Right forelimb (tissue), 1 donor: Measurements from ENCODE around the gene KBTBD12.
"Not testable (repeated sequence)": the region's sequence is repeated elsewhere in the genome, so short reads cannot be mapped to it uniquely, and the experiment has no call there.

Source experiments
- DNase-seq: peaks from one replicate; pipeline ENCODE4 v3.0.0-alpha.2; 2018

KBTBD12 gene, protein sequence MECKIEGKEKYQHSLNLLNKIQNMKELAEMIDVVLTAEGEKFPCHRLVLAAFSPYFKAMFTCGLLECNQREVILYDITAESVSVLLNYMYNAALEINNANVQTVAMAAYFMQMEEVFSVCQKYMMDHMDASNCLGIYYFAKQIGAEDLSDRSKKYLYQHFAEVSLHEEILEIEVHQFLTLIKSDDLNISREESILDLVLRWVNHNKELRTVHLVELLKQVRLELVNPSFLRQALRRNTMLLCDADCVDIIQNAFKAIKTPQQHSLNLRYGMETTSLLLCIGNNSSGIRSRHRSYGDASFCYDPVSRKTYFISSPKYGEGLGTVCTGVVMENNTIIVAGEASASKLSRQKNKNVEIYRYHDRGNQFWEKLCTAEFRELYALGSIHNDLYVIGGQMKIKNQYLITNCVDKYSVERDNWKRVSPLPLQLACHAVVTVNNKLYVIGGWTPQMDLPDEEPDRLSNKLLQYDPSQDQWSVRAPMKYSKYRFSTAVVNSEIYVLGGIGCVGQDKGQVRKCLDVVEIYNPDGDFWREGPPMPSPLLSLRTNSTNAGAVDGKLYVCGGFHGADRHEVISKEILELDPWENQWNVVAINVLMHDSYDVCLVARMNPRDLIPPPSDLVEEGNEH

DNA sequence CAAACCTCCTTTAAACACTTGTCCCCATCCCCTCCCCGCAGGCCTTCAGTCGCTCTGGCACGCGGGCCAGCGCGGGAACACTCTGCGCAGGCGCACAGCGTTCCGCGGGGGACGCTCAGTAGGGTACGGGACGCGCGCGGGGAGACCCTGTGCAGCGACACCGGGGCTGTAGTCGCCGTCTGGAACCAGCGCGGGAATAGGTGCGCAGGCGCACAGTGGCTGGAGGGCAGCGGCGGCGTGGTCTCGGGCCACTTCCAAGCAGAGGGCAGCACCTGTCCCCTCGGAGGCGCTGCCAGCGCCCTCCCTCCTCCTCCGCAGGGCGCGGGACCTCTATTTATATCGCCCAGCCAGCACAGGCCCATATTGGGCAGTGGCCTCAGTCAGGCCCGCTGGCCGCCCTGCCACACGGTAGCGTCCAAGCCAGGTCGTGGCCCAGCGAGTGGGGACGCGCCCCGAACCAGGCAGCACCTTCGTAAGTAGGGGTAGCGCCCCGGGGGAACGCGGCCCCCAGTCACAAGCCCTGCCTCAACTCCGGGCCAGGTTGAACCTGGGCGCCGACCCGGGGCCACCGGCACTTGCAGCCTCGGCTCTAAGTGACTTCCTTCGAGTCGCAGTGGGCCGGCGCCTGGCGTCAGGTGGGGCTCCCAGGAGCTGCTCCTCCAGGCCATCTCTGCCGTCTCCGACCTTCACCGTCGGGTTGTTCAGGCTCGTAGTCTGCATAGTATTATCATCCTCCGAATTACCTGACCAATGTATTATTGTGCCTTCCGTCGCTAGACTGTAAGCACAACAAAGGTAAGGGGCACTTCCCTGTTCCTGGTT lies at the start of gene KBTBD12:
TSS of gene KBTBD12 (plus strand) at position 118 of the 822 bp plus-strand sequence. CDS start 7,830 bp downstream, outside the sequence.
- peak; percentile 75 for DNase-seq

DNA sequence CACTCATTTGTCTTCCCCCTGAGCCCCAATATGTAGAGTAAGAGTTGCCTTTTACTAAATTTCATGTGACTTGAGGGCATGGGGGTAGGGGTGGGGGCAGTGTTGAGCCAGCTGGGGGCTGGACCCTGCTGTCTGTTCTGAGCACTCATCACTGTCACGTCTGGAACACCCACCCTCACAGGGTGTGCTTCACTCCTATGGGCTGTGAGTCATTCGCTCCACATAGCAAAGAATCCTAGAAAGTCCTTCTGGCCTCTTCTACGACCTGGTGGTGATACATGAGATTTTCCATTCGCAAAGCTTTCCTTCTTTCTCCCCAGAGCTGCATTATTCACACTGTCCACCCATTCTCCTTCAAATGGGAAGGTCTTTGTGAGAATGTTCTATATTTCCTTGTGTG lies 49.1 kb upstream of the KBTBD12 start:
- no peak for DNase-seq

DNA sequence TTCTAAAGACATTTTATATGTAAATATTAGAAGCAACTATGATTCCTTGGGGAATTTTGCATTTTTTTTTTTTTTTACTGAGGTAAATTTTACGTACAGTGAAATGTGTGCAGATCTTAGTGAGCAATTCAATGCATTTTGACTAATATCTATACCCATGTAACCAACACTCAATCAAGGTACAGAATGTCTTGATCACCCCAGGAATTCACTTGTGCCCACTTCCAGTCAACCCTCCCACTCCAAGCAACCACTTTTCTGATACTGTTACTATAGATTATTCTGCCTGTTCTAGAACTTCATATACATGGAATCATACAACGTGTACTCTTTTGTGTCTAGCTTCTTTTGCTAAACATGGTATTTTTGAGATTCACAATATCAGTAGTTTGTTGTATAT lies 47.6 kb upstream of the KBTBD12 start:
- no peak for DNase-seq

DNA sequence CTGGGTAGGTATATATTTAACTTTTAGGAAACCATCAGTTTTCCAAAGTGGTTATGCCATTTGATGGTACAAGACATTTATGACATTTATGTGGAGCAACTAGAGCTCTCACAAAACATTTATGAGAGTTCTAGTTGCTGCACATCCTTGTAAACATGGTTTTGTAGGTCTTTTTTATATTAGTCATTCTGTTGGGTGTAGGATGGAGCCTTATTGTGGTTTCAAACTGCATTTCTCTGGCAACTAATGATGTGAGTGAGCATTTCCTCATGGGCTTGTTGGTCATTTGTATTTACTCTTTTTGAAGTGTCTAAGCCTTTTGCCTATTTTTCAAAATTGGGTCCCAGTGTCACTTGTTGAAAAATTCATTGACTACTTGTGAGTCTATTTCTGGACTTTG lies 47.0 kb upstream of the KBTBD12 start:
- no peak for DNase-seq

DNA sequence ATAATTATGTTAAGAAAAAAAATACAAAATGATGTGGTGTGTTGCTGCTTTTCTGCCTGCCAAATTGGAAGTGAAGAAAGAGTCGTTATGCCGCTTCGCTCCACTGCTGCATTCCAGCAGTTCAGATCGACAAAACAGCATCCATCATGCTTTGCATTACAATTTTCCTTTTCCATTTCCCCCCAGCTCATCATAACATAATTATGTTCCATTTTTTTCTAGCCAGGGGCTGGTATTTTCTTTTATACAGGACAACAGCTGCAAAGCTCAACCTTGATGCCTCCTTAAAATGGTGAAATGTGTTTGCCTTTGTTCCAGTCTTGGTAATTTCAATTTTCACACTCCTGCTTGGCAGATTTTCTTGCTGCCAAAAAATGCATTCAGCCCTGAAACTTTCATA lies 44.9 kb upstream of the KBTBD12 start:
- no peak for DNase-seq

DNA sequence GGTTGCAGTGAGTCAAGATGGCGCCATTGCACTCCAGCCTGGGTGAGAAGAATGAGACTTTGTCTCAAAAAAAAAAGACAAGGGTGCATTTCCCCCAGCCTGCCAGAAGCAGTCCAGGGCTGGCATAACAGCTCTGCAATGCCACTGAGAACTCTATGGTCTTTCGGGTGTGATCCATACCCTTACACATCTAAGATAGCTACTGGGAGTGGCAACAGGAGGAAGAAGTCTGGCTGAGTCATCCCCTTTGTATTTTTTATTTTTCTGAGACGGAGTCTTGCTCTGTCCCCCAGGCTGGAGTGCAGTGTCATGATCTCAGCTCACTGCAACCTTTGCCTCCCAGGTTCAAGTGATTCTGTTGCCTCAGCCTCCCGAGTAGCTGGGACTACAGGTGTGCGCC lies 40.9 kb upstream of the KBTBD12 start:
- not testable (repeated sequence) for DNase-seq

DNA sequence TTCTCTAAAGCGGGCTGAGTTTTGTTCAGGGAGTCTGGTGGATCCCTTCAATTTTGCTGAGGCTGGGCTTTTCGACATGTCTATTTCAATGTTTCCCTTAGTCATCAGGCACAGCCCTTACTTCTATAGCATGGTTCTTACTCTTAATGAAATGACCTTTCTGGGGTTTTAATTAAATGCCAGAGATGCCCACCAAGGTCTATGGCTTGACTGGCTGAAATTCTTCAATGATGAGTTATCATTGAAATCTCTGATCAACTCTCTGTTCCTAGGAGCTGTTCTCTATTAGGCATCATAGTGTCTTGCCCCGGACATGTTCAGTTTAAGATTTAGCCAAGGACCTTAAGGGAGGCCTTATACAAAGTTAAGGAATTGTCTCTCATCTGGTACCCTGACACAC lies 33.4 kb upstream of the KBTBD12 start:
- DNase-seq, result no peak

DNA sequence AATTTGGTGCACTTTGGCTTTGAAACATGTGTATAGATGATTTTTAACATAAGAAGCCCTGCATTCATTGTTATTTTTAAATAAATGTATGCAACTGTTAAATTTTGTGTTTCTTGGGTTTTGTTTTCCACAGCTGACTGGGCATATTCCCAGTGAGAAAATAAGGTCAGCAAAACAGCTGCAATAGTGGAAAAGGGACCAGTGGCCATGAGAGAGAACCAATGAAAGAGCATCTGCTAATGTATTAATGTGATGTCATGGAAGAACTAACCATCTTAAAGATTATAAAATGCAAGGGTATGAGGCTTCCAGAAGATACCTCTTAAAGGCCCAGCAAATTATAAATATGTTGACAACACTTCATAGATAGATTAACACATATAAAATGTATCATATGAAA lies 31.0 kb upstream of the KBTBD12 start:
- no peak for DNase-seq

DNA sequence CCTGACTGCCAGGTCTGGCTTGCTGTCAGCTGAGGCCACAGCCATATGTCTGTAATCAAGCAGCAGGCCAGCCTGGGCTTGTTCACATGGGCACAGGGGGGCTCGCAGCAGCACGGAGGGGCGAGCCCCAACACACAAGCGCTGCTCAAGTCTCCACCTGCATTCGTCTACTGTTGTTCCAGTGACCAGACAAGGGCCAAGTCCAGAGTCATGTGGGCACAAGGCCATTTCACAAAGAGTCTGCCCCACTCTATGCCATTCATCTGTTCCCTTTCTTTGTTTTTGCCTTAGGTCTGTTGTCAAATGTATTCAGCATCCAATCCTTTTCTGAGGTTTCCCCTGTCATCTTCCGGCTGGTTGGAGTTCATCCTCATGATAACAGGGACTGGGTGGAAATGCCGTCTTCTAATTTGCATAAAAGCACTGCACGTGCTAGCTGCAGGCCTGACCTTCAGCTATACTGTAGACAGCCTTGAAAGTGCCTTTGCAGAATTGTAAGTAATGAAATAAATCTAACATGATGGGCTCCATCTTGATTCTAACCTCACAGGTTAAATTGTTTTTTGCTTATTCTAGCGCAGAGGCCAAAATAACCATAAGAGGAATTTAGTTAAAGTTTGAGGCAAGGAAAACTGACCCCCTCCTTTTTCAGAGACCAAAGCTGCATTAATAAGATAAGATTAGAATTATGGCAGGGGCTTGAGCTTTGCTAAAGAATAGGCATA lies 28.6 kb upstream of the KBTBD12 start:
- DNase-seq, result no peak

DNA sequence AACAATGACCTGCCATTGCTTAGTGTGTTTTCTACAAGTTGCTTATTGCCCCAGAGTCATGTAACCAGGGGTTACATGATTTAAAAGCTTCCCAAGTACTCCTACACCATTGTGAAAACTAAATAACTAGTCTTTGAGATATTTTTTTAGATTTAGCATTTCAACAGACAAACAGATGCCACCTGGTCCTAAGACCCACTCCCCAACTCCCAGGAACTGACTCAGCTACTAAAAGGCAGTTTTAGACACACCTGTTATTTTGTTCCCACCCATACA lies 28.1 kb upstream of the KBTBD12 start:
- no peak for DNase-seq

DNA sequence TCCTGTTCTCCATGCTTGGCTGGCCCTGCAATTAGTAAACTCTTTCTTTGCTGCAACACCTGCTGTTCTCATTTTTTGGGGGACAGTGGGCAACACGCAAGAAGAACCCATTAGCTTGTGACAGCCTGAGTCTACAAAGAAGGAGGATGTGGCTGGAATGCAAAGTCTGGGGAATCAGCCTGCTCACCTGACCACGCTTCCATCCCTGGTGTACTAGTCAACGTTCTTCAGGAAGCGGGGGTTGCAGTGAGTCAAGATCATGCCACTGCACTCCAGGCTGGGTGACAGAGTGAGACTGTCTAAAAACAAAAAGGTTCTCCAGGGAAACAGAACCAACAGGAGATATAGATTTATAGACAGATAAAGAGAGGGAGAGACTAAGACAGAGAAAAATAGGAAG lies 27.7 kb upstream of the KBTBD12 start:
- no peak for DNase-seq

DNA sequence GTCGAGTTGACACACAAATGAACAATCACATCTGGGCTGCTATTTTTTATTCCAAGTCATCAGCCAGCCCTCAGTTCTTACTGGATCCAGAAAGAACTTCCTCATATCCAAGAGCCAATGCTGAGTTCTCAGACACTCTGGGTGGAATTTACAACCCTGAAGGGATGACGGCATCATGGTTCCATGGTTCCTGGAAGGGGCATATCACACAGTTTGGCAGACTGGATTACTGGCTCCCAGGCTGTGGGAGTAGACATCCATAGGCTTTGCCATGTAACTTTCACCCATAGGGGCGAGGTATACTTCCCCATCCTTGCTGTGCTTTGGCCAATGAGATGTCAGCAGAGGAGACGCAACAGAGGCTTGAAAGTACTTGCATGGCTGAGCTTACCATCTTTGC lies 26.9 kb upstream of the KBTBD12 start:
- no peak for DNase-seq

DNA sequence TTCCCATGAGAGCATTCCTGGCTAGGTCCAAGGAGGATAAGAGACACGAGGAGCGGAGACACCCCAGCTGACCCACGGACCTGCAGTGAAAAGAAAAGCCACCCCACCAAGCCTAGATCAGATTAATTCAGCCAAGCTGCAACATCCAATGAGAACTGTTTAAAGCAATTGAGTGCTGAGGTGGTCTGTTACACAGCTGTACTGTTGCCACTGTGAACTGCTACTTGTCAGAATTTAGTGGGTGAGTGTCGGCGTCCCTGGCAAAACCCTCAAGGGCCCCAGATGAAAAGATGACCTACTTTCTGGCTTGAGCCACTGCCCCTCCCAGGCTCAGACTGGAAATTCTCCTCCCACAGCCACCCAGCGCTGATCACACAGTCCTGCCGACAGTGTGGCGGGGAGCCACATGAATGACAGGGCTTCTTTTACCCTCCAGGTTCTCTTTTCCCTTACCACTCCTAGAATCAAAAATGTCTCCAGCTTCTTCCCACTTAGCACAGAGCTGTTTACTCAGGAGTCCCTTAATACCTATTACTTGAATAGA lies 26.4 kb upstream of the KBTBD12 start:
- no peak for DNase-seq

DNA sequence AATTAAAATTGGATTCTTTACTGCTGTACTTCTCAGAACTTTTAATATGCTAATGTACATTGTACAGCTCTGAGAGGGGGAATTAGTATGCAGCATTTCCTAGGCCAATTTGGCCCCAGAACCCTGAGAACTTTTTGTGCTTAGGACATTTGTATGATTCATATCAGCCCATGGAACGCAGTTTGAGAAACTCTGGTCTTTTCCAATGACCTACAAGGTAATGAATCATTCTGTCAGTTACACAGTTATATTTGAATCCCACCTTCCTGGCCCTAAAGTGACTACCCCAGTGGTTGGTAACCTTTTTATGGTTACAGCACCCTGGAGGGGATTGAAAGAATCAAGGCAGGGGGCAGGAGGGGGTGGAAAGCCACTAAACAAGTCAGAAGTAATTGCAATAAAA lies 25.6 kb upstream of the KBTBD12 start:
- no peak for DNase-seq

DNA sequence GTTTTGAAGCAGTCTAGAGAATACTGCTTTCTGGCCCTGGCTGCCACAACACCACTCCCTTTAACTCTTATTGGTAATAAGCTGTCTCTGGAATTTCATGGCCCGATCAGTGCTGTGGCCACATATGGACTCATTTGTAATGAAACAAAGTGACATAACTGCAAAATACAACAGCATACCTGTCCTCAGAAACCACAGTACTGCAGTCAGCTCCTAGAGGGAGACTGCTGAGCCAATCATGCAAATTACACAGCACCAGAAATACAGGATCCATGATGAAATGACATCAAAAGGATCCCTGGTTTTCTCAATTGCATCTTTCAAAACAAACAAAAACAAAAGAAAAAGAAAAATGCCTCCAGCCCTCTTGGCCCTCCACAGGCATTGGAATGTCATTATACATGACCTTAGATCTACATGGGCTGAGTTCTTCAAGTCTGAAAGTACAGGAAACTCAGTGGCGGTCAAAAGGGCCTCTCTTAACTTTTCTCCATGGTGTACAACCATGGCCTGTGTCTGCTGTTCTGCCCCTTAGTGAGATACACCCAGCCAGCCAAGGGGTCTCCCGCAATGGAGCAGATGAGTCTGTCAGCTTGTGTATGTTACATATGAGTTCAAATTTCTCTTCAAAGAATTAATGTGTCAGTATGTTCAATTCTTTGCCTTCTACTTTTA lies 24.9 kb upstream of the KBTBD12 start:
- no peak for DNase-seq

DNA sequence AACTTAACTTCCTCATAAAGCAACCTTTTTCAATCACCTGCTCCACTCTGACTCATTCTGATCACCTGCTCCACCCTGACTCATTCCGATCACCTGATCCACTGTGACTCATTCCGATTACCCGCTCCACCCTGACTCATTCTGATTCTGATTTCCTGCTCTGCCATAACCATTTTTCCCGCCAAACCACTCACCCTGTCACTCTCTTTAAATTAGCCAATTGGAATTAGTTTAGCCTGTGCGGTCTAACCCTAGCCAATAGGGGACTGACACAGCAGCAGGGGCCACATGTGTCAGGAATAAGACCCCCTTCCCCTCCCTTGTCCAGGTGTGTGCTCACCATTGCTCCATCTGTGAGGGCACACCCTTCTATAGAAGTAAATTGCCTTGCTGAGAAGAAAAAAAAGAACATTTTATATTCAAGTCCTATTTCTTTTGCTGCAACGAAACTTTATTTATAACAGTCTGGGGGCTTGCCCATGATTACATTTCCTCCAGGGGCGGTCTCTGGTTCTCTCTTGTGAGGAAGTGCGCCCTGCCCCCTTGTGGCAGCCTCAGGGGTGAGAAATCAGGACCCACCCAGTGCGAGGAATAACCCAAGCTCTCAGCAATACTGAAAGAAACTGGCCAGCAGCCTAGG lies 24.3 kb upstream of the KBTBD12 start:
- not testable (repeated sequence) for DNase-seq

DNA sequence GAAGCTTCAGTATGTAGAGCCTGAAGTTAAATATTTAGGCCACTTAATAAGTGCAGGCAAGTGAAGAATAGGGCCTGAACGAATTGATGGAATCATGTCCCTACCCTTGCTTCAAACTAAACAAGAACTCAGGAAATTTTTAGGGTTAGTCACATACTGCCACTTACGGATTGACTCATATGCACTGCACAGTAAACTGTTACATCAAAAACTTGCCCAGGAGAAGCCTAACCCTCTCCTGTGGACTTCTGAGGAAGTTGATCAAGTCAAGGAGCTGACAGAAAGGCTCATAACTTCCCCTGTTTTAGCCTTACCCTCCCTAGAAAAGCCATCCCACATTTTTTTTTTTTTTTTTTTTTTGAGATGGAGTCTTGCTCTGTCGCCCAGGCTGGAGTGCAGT lies 20.6 kb upstream of the KBTBD12 start:
- no peak for DNase-seq

DNA sequence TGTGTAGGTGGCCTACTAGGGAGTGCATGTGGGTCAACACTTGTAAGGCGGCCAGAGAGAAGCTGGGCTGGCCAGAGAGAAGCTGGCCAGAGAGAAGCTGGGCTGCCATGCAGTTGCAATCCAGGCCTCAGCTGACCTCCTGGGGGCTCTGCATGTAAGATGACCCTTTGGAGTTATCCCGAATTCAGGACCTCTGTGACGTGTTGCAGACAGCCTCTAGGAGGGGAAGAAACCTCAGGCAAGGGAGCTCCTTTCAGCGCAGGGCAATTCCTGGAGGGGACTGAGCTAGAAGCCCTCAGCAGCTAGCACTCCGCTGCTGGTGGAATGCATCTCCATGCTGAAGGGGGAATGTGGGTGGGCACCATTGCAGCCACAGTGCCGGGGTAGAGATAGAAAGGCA lies 15.8 kb upstream of the KBTBD12 start:
- DNase-seq, result no peak

DNA sequence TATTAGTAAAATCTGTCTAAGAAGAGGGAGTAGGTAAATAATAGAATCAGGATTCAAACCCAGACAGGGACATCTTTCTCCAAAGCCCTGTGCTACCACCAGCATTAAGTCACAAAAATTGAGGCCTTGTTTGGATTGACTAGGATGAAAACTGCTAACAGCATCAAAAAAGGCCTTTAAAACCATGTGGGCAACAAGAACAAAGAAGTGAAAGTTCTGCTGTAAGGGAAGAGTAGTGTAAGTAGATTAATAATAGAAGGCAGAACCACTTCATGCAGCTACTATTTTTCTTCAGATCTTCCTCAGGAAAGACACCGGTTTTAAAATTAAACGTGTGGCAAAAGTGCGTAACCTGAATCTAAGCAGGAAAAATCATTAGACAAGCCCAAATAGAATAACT lies 15.3 kb upstream of the KBTBD12 start:
- no peak for DNase-seq

DNA sequence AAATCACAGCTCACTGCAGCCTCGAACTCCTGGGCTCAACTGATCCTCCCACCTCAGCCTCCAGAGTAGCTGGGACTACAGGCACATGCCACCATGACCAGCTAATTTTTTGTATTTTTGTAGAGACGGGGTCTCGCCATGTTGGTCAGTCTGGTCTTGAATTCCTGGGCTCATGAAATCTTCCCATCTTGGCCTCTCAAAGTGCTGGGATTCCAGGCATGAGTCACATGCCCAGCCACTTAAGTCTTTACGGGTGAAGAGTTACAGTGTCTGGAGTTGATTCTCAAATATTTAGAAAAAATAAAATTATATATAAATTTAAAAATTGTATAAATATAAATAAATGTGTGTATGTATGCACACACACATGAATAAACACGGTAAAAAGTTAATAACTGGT lies 14.5 kb upstream of the KBTBD12 start:
- no peak for DNase-seq

DNA sequence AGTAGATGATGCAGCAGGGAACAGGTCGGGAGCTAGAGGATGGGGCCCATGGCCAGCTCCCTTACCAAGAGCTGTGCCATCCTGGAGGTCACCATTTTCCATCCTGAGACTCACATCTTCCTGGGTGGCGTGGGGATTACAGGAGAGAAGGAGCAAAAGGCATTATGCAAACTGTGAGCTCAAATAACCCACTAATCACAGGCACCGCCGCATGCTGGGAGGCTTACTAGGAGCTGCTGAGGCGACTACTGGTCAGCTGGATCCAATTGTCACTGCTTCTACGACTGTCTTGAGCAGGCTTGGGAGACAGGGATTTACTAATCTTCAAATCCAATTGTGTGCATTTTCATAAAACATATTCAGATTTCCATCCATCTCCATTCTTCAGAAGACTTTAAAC lies 12.5 kb upstream of the KBTBD12 start:
- no peak for DNase-seq
